ENCODE data around the gene ARHGAP6. TPM values are rescaled to one million over a fixed set of nuclear protein-coding genes. Genes with fewer than 3 reads are reported as not detected.

The ARHGAP6 gene
- total and polyA plus RNA-seq, 2 of the 13 experiments (the other 11 are each of a cell fraction or from before 2014, with no cell fraction given), result 0.11 TPM; not detected in 1

- no peak for ATAC-seq
- 0% methylated on average over 1 of the region's 1 CpG for WGBS (ENCODE audit: low lambda C conversion rate)
- Histone ChIP-seq H4K20me1 (ENCODE audit: insufficient read depth, low read length) (no peaks in the 10 kb centered on the region), H3K36me3 (replicated peaks in 1 of 2; ENCODE audit: control insufficient read depth in 1 of 2, insufficient read depth in 2 of 2, low read length in 2 of 2) (no peaks in the 10 kb centered on the region), H2AFZ (ENCODE audit: low read length) (no peak overlapping the region), H3K9me3 (ENCODE audit: low read length) (no peaks in the 10 kb centered on the region), H3K27me3 (ENCODE audit: control insufficient read depth in 1 of 2, insufficient read depth in 2 of 2, low read length in 2 of 2) (no peaks in the 10 kb centered on the region), H3K4me3 (replicated peaks in 1 of 3; ENCODE audit: insufficient read depth in 1 of 3, low read depth in 2 of 3, low read length in 3 of 3) (no peak overlapping the region), H3K4me2 (ENCODE audit: low read depth, low read length) (no peak overlapping the region), H3K79me2 (ENCODE audit: insufficient read depth, low read length) (no peaks in the 10 kb centered on the region), H3K4me1 (ENCODE audit: insufficient read depth, low read length) (no peaks in the 10 kb centered on the region), H3K27ac (ENCODE audit: extremely low read length, insufficient read depth, low read length) (no peak overlapping the region), H3K9ac (ENCODE audit: insufficient read depth, low read depth, low read length) (no peak overlapping the region)
- no peak for TF ChIP-seq ZBTB2 (CRISPR knock-in tag; IDR thresholded peaks at IDR 0.05; ENCODE audit: low read depth)
- FAIRE-seq, result no peak
- DNase-seq (ENCODE audit: low spot score), result no peak
- ChIA-PET POLR2A (no interaction called here), CTCF (ENCODE audit: low intra/inter-chr PET ratio, low total read pairs) (no interaction called here)
- BruUV-seq (replicated peaks), result no TSS peak
- intact Hi-C loops (cut with micrococcal nuclease; ENCODE audit: unreplicated experiment) (no loop called here), in situ Hi-C loops (cut with HindIII; ENCODE audit: extremely low pct_ligation_motif_present, low pct_unique_long_range_greater_than_20kb) (no loop called here)
These were observed 290.1 kb downstream of the ARHGAP6 start for GRCh38 chrX:11375614-11376119.

DNA sequence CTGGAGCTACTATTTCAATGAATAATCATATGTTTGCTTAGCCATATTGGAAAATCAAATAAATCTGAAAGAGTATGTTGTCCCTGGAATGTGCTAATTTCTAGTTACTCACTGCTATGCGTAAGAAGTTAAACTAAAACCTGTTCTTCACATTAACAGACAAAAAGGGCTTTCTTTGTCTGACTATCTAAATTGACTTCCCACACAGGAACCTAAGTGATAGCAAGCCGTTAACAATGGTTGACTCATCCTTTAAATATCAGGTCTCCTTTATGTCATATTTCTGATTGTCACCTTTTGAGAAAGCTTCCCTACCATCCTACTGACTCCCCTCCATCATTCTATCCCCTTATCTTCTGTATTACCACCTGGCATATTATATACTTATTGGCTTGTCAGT, 291.1 kb downstream of the ARHGAP6 start:
- no TSS peak for BruUV-seq (replicated peaks)
- POLR2A ChIA-PET, result no interaction called here
- no peak for ATAC-seq
- TF ChIP-seq YEATS2 (CRISPR knock-in tag; IDR thresholded peaks at IDR 0.05; ENCODE audit: borderline replicate concordance) (no peak), ZNF766 (CRISPR knock-in tag; IDR thresholded peaks at IDR 0.05; ENCODE audit: borderline replicate concordance) (no peak), ZNF292 (CRISPR knock-in tag; IDR thresholded peaks at IDR 0.05; ENCODE audit: borderline replicate concordance, low read depth) (no peak), AHR (CRISPR knock-in tag; IDR thresholded peaks at IDR 0.05) (no peak), ZNF33A (CRISPR knock-in tag; IDR thresholded peaks at IDR 0.05; ENCODE audit: borderline replicate concordance) (no peak), ZNF225 (CRISPR knock-in tag; IDR thresholded peaks at IDR 0.05) (no peak), SKI (IDR thresholded peaks at IDR 0.05; ENCODE audit: partially characterized antibody) (no peak)
- TF ChIP-seq, protein P1, sequence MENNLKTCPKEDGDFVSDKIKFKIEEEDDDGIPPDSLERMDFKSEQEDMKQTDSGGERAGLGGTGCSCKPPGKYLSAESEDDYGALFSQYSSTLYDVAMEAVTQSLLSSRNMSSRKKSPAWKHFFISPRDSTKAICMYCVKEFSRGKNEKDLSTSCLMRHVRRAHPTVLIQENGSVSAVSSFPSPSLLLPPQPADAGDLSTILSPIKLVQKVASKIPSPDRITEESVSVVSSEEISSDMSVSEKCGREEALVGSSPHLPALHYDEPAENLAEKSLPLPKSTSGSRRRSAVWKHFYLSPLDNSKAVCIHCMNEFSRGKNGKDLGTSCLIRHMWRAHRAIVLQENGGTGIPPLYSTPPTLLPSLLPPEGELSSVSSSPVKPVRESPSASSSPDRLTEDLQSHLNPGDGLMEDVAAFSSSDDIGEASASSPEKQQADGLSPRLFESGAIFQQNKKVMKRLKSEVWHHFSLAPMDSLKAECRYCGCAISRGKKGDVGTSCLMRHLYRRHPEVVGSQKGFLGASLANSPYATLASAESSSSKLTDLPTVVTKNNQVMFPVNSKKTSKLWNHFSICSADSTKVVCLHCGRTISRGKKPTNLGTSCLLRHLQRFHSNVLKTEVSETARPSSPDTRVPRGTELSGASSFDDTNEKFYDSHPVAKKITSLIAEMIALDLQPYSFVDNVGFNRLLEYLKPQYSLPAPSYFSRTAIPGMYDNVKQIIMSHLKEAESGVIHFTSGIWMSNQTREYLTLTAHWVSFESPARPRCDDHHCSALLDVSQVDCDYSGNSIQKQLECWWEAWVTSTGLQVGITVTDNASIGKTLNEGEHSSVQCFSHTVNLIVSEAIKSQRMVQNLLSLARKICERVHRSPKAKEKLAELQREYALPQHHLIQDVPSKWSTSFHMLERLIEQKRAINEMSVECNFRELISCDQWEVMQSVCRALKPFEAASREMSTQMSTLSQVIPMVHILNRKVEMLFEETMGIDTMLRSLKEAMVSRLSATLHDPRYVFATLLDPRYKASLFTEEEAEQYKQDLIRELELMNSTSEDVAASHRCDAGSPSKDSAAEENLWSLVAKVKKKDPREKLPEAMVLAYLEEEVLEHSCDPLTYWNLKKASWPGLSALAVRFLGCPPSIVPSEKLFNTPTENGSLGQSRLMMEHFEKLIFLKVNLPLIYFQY (CRISPR knock-in tag; IDR thresholded peaks at IDR 0.05; ENCODE audit: borderline replicate concordance), result no peak
- TF ChIP-seq, protein P2, sequence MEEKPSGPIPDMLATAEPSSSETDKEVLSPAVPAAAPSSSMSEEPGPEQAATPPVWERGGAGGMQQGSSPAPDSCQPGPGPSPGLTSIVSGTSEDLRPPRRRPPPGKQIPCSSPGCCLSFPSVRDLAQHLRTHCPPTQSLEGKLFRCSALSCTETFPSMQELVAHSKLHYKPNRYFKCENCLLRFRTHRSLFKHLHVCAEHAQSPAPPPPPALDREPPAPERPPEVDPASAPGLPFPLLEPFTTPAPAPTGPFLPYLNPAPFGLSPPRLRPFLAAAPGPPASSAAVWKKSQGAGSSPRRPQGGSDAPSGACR (CRISPR knock-in tag; IDR thresholded peaks at IDR 0.05), result no peak
- TF ChIP-seq, protein P3, sequence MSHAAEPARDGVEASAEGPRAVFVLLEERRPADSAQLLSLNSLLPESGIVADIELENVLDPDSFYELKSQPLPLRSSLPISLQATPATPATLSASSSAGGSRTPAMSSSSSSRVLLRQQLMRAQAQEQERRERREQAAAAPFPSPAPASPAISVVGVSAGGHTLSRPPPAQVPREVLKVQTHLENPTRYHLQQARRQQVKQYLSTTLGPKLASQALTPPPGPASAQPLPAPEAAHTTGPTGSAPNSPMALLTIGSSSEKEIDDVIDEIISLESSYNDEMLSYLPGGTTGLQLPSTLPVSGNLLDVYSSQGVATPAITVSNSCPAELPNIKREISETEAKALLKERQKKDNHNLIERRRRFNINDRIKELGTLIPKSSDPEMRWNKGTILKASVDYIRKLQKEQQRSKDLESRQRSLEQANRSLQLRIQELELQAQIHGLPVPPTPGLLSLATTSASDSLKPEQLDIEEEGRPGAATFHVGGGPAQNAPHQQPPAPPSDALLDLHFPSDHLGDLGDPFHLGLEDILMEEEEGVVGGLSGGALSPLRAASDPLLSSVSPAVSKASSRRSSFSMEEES (CRISPR knock-in tag; IDR thresholded peaks at IDR 0.05), result no peak

More for the DNA sequence above, 291.1 kb downstream of the ARHGAP6 start:
- Histone ChIP-seq H3K9me3 (ENCODE audit: low read length) (no peaks in the 10 kb centered on the region), H3K4me2 (ENCODE audit: low read depth, low read length) (no peak overlapping the region), H2AFZ (ENCODE audit: low read length) (no peak overlapping the region), H3K4me1 (ENCODE audit: insufficient read depth, low read length) (no peaks in the 10 kb centered on the region), H3K9ac (ENCODE audit: insufficient read depth, low read depth, low read length) (no peak overlapping the region), H3K27me3 (ENCODE audit: control insufficient read depth in 1 of 2, insufficient read depth in 2 of 2, low read length in 2 of 2) (no peaks in the 10 kb centered on the region), H3K27ac (ENCODE audit: extremely low read length, insufficient read depth, low read length) (no peak overlapping the region), H4K20me1 (ENCODE audit: insufficient read depth, low read length) (no peaks in the 10 kb centered on the region), H3K79me2 (ENCODE audit: insufficient read depth, low read length) (no peaks in the 10 kb centered on the region), H3K4me3 (replicated peaks in 1 of 3; ENCODE audit: insufficient read depth in 1 of 3, low read depth in 2 of 3, low read length in 3 of 3) (no peak overlapping the region), H3K36me3 (replicated peaks in 1 of 2; ENCODE audit: control insufficient read depth in 1 of 2, insufficient read depth in 2 of 2, low read length in 2 of 2) (no peaks in the 10 kb centered on the region)
- 0% methylated on average over 2 of the region's 2 CpGs for WGBS (ENCODE audit: low lambda C conversion rate)
- CTCF ChIA-PET (ENCODE audit: low intra/inter-chr PET ratio, low total read pairs), result no interaction called here
- DNase-seq (ENCODE audit: low spot score) (no peak), FAIRE-seq (no peak)
- in situ Hi-C loops (cut with HindIII; ENCODE audit: extremely low pct_ligation_motif_present, low pct_unique_long_range_greater_than_20kb) (no loop called here), intact Hi-C loops (cut with micrococcal nuclease; ENCODE audit: unreplicated experiment) (no loop called here)

Measured in HepG2 (cell line).